RKO (cell line): Measurements from ENCODE around the gene IMP3.

Experiments used
- DNase-seq: peaks from one replicate; pipeline ENCODE4 v3.0.0-alpha.2; 2016; ENCODE audit warnings: low spot score

Gene IMP3

GRCh38 chr15:75620841-75621391 lies 19.1 kb downstream of the IMP3 start:
- DNase-seq: no peak

- DNase-seq: no peak
Measured at GRCh38 chr15:75620058-75620820, 19.8 kb downstream of the IMP3 start.

GRCh38 chr15:75616766-75617165 lies 23.3 kb downstream of the IMP3 start:
- DNase-seq: no peak

- no peak for DNase-seq
Measured at GRCh38 chr15:75606711-75607699, 33.0 kb downstream of the IMP3 start.

- DNase-seq: no peak
Measured at GRCh38 chr15:75606026-75606425, 34.0 kb downstream of the IMP3 start.

- no peak for DNase-seq
Measured at GRCh38 chr15:75599401-75599800, 40.6 kb downstream of the IMP3 start.

- no peak for DNase-seq
Measured at GRCh38 chr15:75598361-75598760, 41.7 kb downstream of the IMP3 start.

- DNase-seq: no peak
Measured at GRCh38 chr15:75597667-75598341, 42.2 kb downstream of the IMP3 start.

- no peak for DNase-seq
Measured at GRCh38 chr15:75596703-75597345, 43.2 kb downstream of the IMP3 start.

- no peak for DNase-seq
Measured at GRCh38 chr15:75594276-75594675, 45.7 kb downstream of the IMP3 start.

GRCh38 chr15:75591655-75592364 lies 48.2 kb downstream of the IMP3 start:
- no peak for DNase-seq

- no peak for DNase-seq
Measured at GRCh38 chr15:75590239-75590638, 49.8 kb downstream of the IMP3 start.
